ENCODE results near the gene ENGASE. TPM values are rescaled to one million over a fixed set of nuclear protein-coding genes. Genes with fewer than 3 reads are reported as not detected.

ENGASE gene
- total RNA-seq, 1 donor from 2014 or later: 12.5 TPM

DNA sequence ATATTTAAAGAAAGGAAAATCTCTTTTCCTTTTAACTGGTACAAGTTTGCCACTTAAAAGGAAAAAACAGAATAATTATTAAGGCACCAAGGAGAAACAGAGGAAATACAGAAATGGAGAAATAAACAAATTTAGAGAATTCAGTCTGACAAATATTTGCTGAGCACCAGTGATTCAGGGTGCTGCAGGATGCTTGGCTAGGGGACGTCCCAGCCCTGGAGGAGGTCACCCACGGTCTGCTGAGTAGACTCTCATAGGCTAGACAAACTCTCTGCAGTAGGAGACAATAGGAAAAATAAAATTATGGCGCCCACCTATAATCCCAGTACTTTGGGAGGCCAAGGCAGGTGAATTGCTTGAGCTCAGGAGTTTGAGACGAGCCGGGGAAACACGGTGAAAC is 34.7 kb upstream of the ENGASE start:
- Histone ChIP-seq H3K4me3 (ENCODE audit: low read length in 3 of 3) (no peak overlapping the region), H3K36me3 (ENCODE audit: control insufficient read depth in 3 of 3, insufficient read depth in 3 of 3, low read length in 3 of 3) (no peaks in the 10 kb centered on the region), H3K9ac (ENCODE audit: low read depth in 1 of 3, low read length in 3 of 3) (no peak overlapping the region), H3K4me1 (ENCODE audit: control insufficient read depth in 3 of 3, insufficient read depth in 3 of 3, low read length in 3 of 3) (peaks cover 2 to 26% (median 20%) of the 10 kb centered on the region in 3 donors), H3K9me3 (ENCODE audit: control insufficient read depth in 3 of 3, low read length in 3 of 3) (no peaks in the 10 kb centered on the region), H3K27me3 (ENCODE audit: control insufficient read depth in 3 of 3, insufficient read depth in 3 of 3, low read length in 3 of 3) (peaks cover 0 to 4% (median 0%) of the 10 kb centered on the region in 3 donors), H3K27ac (ENCODE audit: low read depth, low read length) (no peak overlapping the region)

- no peaks in the 10 kb centered on the region for H3K36me3 ChIP-seq (ENCODE audit: control insufficient read depth in 3 of 3, insufficient read depth in 3 of 3, low read length in 3 of 3)
- H3K27me3 ChIP-seq (ENCODE audit: control insufficient read depth in 3 of 3, insufficient read depth in 3 of 3, low read length in 3 of 3): peaks cover 0 to 6% (median 4%) of the 10 kb centered on the region in 3 donors
- no peak overlapping the region for H3K27ac ChIP-seq (ENCODE audit: low read depth, low read length)
- no peaks in the 10 kb centered on the region for H3K9me3 ChIP-seq (ENCODE audit: control insufficient read depth in 3 of 3, low read length in 3 of 3)
- H3K4me3 ChIP-seq (ENCODE audit: low read length in 3 of 3): no peak overlapping the region
- H3K9ac ChIP-seq (ENCODE audit: low read depth in 1 of 3, low read length in 3 of 3): no peak overlapping the region
- peaks cover 5 to 22% (median 18%) of the 10 kb centered on the region in 3 donors for H3K4me1 ChIP-seq (ENCODE audit: control insufficient read depth in 3 of 3, insufficient read depth in 3 of 3, low read length in 3 of 3)
Measured at GRCh38 chr17:79041041-79041570, 33.5 kb upstream of the ENGASE start.

DNA sequence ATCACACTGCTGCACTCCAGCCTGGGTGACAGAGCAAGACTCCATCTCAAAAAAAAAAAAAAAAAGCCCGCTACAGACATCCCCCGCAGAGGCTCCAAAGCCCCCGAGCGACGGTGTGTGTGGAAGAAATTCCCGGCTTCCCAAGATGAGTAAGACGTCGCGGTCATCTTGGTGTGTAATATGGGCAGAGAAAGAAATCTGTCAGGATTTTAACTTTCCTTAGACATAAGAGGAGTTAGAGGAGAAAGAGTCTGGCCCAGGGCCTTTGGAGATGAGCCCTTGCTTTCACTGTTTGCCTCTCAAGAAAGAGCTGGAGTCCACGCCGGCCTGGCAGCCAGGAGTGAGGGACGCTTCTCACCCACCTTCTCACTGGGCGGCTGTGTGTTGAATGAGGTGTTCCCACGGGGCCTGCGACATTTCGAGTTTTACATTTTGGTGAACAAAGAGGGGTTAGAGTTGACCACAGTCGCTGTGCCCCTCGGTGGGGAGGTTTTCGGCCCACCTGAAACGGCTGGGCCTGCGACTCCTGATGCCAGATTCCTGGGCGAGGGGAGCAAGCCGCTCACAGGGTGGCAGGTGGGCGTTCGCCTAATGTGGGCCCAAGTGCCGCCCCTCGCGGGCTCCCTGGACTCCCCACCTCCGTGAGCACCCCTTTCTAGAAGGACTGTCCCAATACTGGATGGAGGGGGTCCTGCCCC is 32.8 kb upstream of the ENGASE start:
- no peak overlapping the region for H3K27ac ChIP-seq (ENCODE audit: low read depth, low read length)
- no peaks in the 10 kb centered on the region for H3K36me3 ChIP-seq (ENCODE audit: control insufficient read depth in 3 of 3, insufficient read depth in 3 of 3, low read length in 3 of 3)
- H3K4me3 ChIP-seq (ENCODE audit: low read length in 3 of 3): no peak overlapping the region
- H3K4me1 ChIP-seq (ENCODE audit: control insufficient read depth in 3 of 3, insufficient read depth in 3 of 3, low read length in 3 of 3): peaks cover 13 to 23% (median 22%) of the 10 kb centered on the region in 3 donors
- peaks cover 4 to 12% (median 4%) of the 10 kb centered on the region in 3 donors for H3K27me3 ChIP-seq (ENCODE audit: control insufficient read depth in 3 of 3, insufficient read depth in 3 of 3, low read length in 3 of 3)
- no peak overlapping the region for H3K9ac ChIP-seq (ENCODE audit: low read depth in 1 of 3, low read length in 3 of 3)
- H3K9me3 ChIP-seq (ENCODE audit: control insufficient read depth in 3 of 3, low read length in 3 of 3): no peaks in the 10 kb centered on the region

DNA sequence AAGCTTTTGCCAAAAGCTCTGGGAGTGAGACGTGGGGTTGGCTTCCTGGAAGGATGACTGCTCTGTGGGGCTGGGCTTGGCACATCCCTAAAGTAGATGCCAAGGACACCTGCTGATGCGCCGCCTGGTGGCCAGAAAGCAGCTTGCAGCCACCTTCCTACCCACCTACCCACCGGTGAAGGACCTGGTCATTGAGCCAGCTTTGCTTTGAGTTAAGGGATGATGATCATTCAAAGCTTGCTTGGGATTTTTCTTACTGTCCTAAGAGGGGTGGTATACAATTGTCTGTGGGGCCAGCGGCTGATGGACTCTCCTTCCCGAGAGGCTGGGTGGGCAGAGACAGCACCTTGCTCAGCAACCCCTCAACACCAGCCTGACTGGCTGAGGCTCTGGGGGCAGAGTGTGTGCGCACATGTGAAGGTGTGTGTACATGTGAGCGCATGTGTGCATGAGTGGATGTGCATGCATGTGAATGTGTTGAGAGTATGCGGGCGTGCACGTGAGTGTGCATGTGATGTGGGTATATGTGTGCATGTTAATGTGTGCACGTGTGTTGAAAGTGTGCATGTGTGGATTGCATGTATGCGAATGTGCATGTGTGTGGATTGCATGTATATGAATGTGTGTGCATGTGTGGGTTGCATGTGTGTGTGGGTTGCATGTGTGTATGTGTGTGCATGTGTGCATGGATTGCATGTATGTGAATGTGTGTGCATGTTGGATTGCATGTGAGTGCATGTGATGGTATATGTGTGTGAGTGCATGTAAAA is 32.0 kb upstream of the ENGASE start:
- no peak overlapping the region for H3K4me3 ChIP-seq (ENCODE audit: low read length in 3 of 3)

DNA sequence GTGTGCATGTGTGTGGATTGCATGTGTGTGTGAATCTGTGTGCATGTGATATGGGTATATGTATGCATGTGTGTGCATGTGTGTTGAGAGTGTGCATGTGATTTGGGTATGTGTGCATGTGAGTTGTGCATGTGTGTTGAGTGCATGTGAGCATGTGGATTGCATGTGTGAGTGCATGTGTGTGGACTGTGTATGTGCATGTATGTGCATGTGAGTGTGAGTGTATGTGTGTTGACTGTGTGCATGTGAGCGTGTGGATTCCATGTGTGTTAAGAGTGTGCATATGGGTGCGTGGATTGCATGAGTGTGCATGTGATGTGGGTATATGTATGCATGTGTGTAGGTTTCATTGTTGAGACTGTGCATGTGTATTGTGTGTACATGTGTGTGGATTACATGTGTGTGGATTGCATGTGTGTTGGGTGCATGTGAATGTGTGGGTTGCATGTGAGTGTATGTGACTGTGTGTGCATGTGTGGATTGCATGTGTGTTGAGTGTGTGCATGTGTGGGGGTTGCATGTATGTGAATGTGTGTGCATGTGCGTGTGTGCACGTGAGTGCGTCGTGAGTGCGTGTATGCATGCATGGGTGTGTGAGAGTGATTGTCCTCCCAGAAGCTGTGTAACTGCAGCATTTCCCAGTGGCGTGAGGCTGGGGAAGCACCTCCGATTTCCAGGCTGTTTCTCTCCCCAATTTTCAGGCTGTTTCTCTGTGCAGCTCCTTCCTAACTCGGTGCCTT is 31.3 kb upstream of the ENGASE start:
- Histone ChIP-seq H3K36me3 (ENCODE audit: control insufficient read depth in 3 of 3, insufficient read depth in 3 of 3, low read length in 3 of 3) (peaks cover 0 to 2% (median 0%) of the 10 kb centered on the region in 3 donors), H3K9ac (ENCODE audit: low read depth in 1 of 3, low read length in 3 of 3) (no peak overlapping the region), H3K27ac (ENCODE audit: low read depth, low read length) (no peak overlapping the region), H3K4me3 (ENCODE audit: low read length in 3 of 3) (no peak overlapping the region), H3K4me1 (ENCODE audit: control insufficient read depth in 3 of 3, insufficient read depth in 3 of 3, low read length in 3 of 3) (peaks cover 22 to 31% (median 29%) of the 10 kb centered on the region in 3 donors), H3K27me3 (ENCODE audit: control insufficient read depth in 3 of 3, insufficient read depth in 3 of 3, low read length in 3 of 3) (peaks cover 4 to 22% (median 9%) of the 10 kb centered on the region in 3 donors), H3K9me3 (ENCODE audit: control insufficient read depth in 3 of 3, low read length in 3 of 3) (no peaks in the 10 kb centered on the region)

More for the DNA sequence above, 32.0 kb upstream of the ENGASE start:
- Histone ChIP-seq H3K4me1 (ENCODE audit: control insufficient read depth in 3 of 3, insufficient read depth in 3 of 3, low read length in 3 of 3) (peaks cover 18 to 27% (median 26%) of the 10 kb centered on the region in 3 donors), H3K9ac (ENCODE audit: low read depth in 1 of 3, low read length in 3 of 3) (no peak overlapping the region), H3K27ac (ENCODE audit: low read depth, low read length) (no peak overlapping the region), H3K9me3 (ENCODE audit: control insufficient read depth in 3 of 3, low read length in 3 of 3) (no peaks in the 10 kb centered on the region), H3K36me3 (ENCODE audit: control insufficient read depth in 3 of 3, insufficient read depth in 3 of 3, low read length in 3 of 3) (peaks cover 0 to under 1% (median 0%) of the 10 kb centered on the region in 3 donors), H3K27me3 (ENCODE audit: control insufficient read depth in 3 of 3, insufficient read depth in 3 of 3, low read length in 3 of 3) (peaks cover 4 to 18% (median 5%) of the 10 kb centered on the region in 3 donors)

GRCh38 chr17:79043931-79044320 is 30.7 kb upstream of the ENGASE start:
- H3K9ac ChIP-seq (ENCODE audit: low read depth in 1 of 3, low read length in 3 of 3): no peak overlapping the region
- H3K27me3 ChIP-seq (ENCODE audit: control insufficient read depth in 3 of 3, insufficient read depth in 3 of 3, low read length in 3 of 3): peaks cover 4 to 22% (median 9%) of the 10 kb centered on the region in 3 donors
- H3K36me3 ChIP-seq (ENCODE audit: control insufficient read depth in 3 of 3, insufficient read depth in 3 of 3, low read length in 3 of 3): peaks cover 0 to 2% (median 0%) of the 10 kb centered on the region in 3 donors
- H3K9me3 ChIP-seq (ENCODE audit: control insufficient read depth in 3 of 3, low read length in 3 of 3): no peaks in the 10 kb centered on the region
- H3K4me1 ChIP-seq (ENCODE audit: control insufficient read depth in 3 of 3, insufficient read depth in 3 of 3, low read length in 3 of 3): peaks cover 22 to 31% (median 28%) of the 10 kb centered on the region in 3 donors
- H3K4me3 ChIP-seq (ENCODE audit: low read length in 3 of 3): no peak overlapping the region
- H3K27ac ChIP-seq (ENCODE audit: low read depth, low read length): no peak overlapping the region

DNA sequence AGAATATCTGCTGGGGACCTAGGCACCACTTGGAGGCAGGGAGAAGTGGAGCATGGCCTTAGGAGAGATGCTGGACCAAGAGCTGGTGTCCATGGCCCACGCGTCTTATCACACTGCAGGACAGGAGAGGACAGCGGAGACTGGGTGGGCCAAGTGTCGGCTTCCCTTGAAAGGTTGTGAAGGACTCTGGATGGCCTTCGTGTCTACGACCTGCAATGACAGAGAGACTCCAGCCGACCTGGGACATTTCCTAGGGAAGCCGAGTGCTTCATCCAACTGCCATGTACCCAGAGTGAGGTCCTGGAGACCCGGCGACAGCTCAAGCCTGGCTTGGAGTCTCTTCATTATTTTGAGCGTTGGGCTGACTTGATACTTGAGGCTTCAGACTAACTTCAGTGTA is 30.2 kb upstream of the ENGASE start:
- Histone ChIP-seq H3K27me3 (ENCODE audit: control insufficient read depth in 3 of 3, insufficient read depth in 3 of 3, low read length in 3 of 3) (peaks cover 4 to 22% (median 9%) of the 10 kb centered on the region in 3 donors), H3K36me3 (ENCODE audit: control insufficient read depth in 3 of 3, insufficient read depth in 3 of 3, low read length in 3 of 3) (peaks cover 0 to 2% (median 0%) of the 10 kb centered on the region in 3 donors), H3K4me1 (ENCODE audit: control insufficient read depth in 3 of 3, insufficient read depth in 3 of 3, low read length in 3 of 3) (peaks cover 22 to 31% (median 28%) of the 10 kb centered on the region in 3 donors), H3K9me3 (ENCODE audit: control insufficient read depth in 3 of 3, low read length in 3 of 3) (no peaks in the 10 kb centered on the region), H3K9ac (ENCODE audit: low read depth in 1 of 3, low read length in 3 of 3) (no peak overlapping the region), H3K27ac (ENCODE audit: low read depth, low read length) (no peak overlapping the region), H3K4me3 (ENCODE audit: low read length in 3 of 3) (no peak overlapping the region)

GRCh38 chr17:79045001-79045729 is 29.5 kb upstream of the ENGASE start:
- Histone ChIP-seq H3K4me3 (ENCODE audit: low read length in 3 of 3) (no peak overlapping the region), H3K36me3 (ENCODE audit: control insufficient read depth in 3 of 3, insufficient read depth in 3 of 3, low read length in 3 of 3) (peaks cover 0 to 4% (median 0%) of the 10 kb centered on the region in 3 donors), H3K9me3 (ENCODE audit: control insufficient read depth in 3 of 3, low read length in 3 of 3) (no peaks in the 10 kb centered on the region), H3K9ac (ENCODE audit: low read depth in 1 of 3, low read length in 3 of 3) (no peak overlapping the region), H3K27ac (ENCODE audit: low read depth, low read length) (no peak overlapping the region), H3K27me3 (ENCODE audit: control insufficient read depth in 3 of 3, insufficient read depth in 3 of 3, low read length in 3 of 3) (peaks cover 8 to 24% (median 9%) of the 10 kb centered on the region in 3 donors), H3K4me1 (ENCODE audit: control insufficient read depth in 3 of 3, insufficient read depth in 3 of 3, low read length in 3 of 3) (peaks cover 22 to 31% (median 28%) of the 10 kb centered on the region in 3 donors)

DNA sequence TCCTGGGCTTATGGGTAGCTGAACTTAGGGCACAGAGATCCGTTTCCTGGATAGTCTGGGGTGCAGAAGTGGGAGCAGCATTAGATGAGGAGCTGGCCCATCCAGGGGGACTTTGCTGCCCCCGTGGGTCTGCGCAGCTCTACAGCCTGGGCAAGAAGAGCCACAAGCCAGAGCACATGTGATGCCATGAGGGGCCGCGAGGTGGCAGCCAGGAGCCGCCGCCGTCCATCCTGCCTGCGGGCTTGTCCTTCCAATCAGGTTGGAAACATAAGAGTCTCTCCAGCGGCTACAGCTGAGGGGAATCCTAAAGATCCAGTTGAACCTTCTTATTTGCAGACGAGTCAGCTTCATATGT is 28.8 kb upstream of the ENGASE start:
- peaks cover 0 to 4% (median 0%) of the 10 kb centered on the region in 3 donors for H3K36me3 ChIP-seq (ENCODE audit: control insufficient read depth in 3 of 3, insufficient read depth in 3 of 3, low read length in 3 of 3)
- H3K9me3 ChIP-seq (ENCODE audit: control insufficient read depth in 3 of 3, low read length in 3 of 3): no peaks in the 10 kb centered on the region
- peaks cover 22 to 31% (median 28%) of the 10 kb centered on the region in 3 donors for H3K4me1 ChIP-seq (ENCODE audit: control insufficient read depth in 3 of 3, insufficient read depth in 3 of 3, low read length in 3 of 3)
- H3K9ac ChIP-seq (ENCODE audit: low read depth in 1 of 3, low read length in 3 of 3): peak overlapping the region in 1 of 3 donors; percentile 45
- peaks cover 9 to 28% (median 9%) of the 10 kb centered on the region in 3 donors for H3K27me3 ChIP-seq (ENCODE audit: control insufficient read depth in 3 of 3, insufficient read depth in 3 of 3, low read length in 3 of 3)
- H3K4me3 ChIP-seq (ENCODE audit: low read length in 3 of 3): peak overlapping the region in 2 of 3 donors; percentile 22 to 48
- no peak overlapping the region for H3K27ac ChIP-seq (ENCODE audit: low read depth, low read length)
